ENCODE data around the gene ZFR.

ZFR gene

DNA sequence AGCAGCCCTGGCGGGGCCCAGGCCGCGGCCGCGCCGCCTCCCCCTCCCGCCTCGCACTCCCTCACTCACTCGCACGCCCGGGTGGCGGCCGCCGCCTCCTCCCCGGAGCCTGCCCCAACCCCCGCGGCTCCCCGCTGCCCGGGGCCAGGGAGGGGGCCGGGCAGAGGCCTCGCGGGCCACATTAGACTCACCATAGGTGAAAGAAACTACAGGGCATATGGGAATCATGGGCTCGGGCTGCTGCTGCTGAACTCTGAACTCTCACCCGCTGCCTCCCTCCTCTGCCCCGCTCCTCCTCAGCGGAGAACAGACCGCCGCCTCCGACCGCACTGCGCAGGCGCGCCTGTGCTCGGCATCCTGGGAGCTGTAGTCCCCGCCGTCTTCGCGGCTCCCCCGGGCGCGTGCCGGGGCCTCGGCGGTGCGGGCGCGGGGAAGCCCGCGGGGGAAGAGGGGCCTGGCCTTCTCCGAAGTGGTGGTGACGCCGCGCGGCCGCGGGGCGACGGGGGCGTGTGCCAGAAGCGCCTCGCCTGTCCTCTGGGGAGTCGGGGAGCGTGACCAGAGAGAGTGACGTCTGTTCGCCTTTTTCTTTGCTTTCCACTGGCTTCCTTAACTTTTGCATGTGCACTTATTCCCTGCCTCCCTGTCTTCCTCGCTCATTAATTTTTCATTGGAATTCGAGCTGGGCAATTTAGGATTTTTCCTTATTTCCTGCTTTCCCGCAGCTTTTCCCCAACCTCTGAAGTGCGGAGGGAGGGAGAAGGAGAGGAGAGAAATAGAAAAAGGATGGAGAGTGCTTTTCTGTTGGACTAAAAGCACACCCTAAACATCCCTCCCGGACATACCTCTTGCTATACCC lies at the start of gene ZFR:
Gene ZFR (minus strand): TSS at position 310 of the 856 bp plus-strand sequence. CDS start 82 bp downstream, at position 228.
- peak; percentile 97 for DNase-seq (ENCODE audit: low spot score)
- in situ Hi-C loops (cut with MboI; ENCODE audit: low sequenced_read_pairs, unreplicated experiment) = no loop called here
- TF ChIP-seq, protein P1, sequence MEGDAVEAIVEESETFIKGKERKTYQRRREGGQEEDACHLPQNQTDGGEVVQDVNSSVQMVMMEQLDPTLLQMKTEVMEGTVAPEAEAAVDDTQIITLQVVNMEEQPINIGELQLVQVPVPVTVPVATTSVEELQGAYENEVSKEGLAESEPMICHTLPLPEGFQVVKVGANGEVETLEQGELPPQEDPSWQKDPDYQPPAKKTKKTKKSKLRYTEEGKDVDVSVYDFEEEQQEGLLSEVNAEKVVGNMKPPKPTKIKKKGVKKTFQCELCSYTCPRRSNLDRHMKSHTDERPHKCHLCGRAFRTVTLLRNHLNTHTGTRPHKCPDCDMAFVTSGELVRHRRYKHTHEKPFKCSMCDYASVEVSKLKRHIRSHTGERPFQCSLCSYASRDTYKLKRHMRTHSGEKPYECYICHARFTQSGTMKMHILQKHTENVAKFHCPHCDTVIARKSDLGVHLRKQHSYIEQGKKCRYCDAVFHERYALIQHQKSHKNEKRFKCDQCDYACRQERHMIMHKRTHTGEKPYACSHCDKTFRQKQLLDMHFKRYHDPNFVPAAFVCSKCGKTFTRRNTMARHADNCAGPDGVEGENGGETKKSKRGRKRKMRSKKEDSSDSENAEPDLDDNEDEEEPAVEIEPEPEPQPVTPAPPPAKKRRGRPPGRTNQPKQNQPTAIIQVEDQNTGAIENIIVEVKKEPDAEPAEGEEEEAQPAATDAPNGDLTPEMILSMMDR (IDR thresholded peaks at IDR 0.05; ENCODE audit: borderline replicate concordance, control extremely low read depth, extremely low read depth, insufficient read depth, missing control alignments) = no peak

DNA sequence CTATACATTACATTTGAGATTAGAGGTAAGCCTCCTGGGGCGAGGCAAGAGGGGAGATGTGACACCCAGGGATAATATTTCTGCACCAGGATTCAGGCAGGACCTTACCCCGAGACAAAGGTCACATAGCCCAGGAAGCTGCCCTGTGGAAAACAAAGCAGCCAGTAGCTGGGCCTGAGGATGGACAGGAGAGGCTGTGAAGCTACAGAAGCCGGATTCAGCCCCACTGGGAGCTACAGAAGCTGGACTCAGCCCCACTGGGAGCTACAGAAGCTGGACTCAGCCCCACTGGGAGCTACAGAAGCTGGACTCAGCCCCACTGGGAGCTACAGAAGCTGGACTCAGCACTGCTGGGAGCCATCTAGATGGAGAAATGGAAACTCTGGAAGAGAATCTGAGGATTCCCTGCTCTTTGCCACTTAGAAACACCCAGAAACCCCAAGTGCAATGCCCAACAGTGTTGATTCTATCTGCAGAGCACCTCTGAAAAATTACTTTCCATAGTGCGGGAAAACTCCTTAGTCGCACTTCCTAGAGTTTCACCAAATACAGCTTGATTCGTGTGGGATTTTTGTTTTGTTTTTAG lies 46.5 kb upstream of the ZFR start:
- in situ Hi-C loops (cut with MboI; ENCODE audit: low sequenced_read_pairs, unreplicated experiment) = no loop called here
- TF ChIP-seq, protein P1 (IDR thresholded peaks at IDR 0.05; ENCODE audit: borderline replicate concordance, control extremely low read depth, extremely low read depth, insufficient read depth, missing control alignments) = no peak
- no peak for DNase-seq (ENCODE audit: low spot score)

DNA sequence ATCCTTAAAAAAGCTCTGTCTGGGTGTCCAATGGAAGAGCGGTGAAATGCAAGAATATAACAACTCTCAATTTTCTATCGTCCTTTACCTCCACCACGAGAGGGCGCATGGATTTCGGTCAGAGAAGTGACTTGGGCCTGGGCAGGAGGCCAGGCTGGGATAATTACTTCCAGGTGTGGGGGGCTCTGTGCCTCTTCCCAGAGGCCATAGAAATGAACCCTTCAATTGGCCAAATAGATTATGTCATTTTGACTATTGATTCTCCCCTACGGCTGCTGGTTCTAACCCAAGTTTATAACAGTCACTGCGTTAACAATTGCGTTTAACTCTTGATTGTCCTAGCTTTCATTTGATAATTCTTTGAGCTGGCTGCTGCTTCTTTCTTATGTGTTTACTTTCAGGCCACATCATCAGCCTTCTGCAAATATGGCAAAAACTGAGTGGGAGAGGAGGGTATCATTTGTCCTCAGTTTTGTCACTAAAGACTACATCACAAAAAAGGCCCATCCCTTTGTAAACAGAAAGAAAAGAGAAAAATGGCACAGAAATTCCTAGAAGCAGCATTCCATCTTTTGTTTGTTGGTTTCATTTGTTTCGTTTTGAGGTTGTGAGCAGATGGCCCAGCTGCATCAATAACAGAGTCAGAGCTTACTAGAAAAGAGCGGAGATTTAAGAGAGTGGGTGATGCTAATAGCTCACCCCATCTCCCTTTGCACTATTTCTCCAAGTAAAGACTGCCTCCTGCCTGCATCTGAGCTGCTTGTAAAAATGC lies 45.4 kb upstream of the ZFR start:
- TF ChIP-seq, protein P1 (IDR thresholded peaks at IDR 0.05; ENCODE audit: borderline replicate concordance, control extremely low read depth, extremely low read depth, insufficient read depth, missing control alignments) = peak; percentile 52
- in situ Hi-C loops (cut with MboI; ENCODE audit: low sequenced_read_pairs, unreplicated experiment) = loop anchor here (5.0 kb wide), 1 partner anchor 102 kb away; no protein-coding TSS in a partner anchor
- peak; percentile 67 for DNase-seq (ENCODE audit: low spot score)

DNA sequence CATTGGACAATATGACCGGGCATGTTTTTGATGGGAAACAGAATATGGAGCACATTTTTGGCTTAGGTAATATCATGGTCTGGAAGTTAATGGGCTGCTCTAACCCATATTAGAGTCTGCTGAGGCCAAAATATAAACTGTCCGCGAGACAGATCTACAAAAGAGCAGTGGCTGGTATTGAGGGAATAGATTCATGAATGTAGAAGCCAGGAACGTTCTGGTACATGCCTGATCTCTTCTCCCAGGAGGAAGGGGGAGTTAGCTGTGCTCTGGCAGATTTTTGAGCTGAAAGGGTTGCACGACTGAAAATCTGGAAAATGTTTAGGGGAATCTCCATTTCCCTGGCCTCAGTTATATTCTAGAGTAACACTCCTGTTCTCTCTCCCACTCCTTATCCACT lies 42.9 kb upstream of the ZFR start:
- TF ChIP-seq, protein P1 (IDR thresholded peaks at IDR 0.05; ENCODE audit: borderline replicate concordance, control extremely low read depth, extremely low read depth, insufficient read depth, missing control alignments) = no peak
- DNase-seq (ENCODE audit: low spot score) = no peak
- in situ Hi-C loops (cut with MboI; ENCODE audit: low sequenced_read_pairs, unreplicated experiment) = loop anchor here (5.0 kb wide), 1 partner anchor 105 kb away; no protein-coding TSS in a partner anchor

DNA sequence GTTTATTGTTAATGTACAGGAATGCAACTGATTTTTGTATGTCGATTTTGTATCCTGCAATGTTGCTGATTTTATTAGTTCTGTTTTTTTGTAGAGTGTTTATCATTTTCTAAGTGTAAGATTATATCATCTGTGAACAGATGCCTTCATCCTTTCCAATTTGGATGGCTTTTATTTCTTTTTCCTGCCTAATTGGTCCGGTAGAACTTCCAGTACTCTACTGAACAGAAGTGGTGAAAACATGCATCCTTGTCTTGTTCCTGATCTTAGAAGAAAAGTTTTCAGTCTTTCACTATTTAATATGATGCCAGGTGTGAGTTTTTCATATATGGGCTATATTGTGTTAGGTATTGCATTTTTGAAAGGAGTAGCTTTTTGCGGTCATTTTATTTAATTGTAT lies 42.5 kb upstream of the ZFR start:
- no peak for DNase-seq (ENCODE audit: low spot score)
- TF ChIP-seq, protein P1 (IDR thresholded peaks at IDR 0.05; ENCODE audit: borderline replicate concordance, control extremely low read depth, extremely low read depth, insufficient read depth, missing control alignments) = no peak
- in situ Hi-C loops (cut with MboI; ENCODE audit: low sequenced_read_pairs, unreplicated experiment) = loop anchor here (5.0 kb wide), 1 partner anchor 105 kb away; no protein-coding TSS in a partner anchor

DNA sequence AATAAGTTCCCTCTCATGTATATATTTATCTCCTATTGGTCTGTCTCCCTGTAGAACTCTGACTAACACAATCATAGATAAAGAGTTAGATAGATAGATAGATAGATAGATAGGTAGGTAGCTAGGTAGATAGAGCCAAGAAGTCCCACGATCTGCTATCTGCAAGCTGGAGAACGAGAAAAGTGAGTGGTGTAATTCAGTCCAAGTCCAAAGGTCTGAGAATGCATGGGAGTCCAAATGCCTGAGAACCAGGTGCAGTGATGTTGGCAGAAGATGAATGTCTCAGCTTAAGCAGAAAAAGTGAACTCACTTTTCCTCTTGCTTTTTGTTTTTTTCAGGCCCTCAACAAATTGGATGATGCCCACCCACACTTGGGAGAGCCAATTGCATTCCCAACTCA lies 37.7 kb upstream of the ZFR start:
- in situ Hi-C loops (cut with MboI; ENCODE audit: low sequenced_read_pairs, unreplicated experiment) = no loop called here
- TF ChIP-seq, protein P1 (IDR thresholded peaks at IDR 0.05; ENCODE audit: borderline replicate concordance, control extremely low read depth, extremely low read depth, insufficient read depth, missing control alignments) = no peak
- no peak for DNase-seq (ENCODE audit: low spot score)
